ENCODE results near the gene LRRC63. TPM values are rescaled to one million over a fixed set of nuclear protein-coding genes. Genes with fewer than 3 reads are reported as not detected.
A peak's percentile ranks its signal among the peaks of the same experiment; 100 is the strongest.
"Not testable (repeated sequence)": the region's sequence is repeated elsewhere in the genome, so short reads cannot be mapped to it uniquely, and the experiment has no call there.

The LRRC63 gene
- total RNA-seq, 1 donor from 2014 or later: 0.13 TPM

- Mint-ChIP-seq H3K36me3 (ENCODE audit: low read depth) (no peaks in the 10 kb centered on the region), H3K9me3 (peaks cover 4% of the 10 kb centered on the region), H3K4me3 (peak overlapping the region; percentile 84), H3K27ac (peak overlapping the region; percentile 87), H3K4me1 (ENCODE audit: low read depth) (peaks cover 26% of the 10 kb centered on the region), H3K27me3 (ENCODE audit: insufficient read depth) (no peaks in the 10 kb centered on the region)
- peak; percentile 28 for DNase-seq (ENCODE audit: low spot score)
- intact Hi-C loops (cut with micrococcal nuclease): loop anchor here (1.0 to 10.0 kb wide), 5 partner anchors 8 to 159 kb away; partner anchors contain the start of gene ZC3H13
Observed at GRCh38 chr13:46211116-46211482, 629 bp upstream of the LRRC63 start.

DNA sequence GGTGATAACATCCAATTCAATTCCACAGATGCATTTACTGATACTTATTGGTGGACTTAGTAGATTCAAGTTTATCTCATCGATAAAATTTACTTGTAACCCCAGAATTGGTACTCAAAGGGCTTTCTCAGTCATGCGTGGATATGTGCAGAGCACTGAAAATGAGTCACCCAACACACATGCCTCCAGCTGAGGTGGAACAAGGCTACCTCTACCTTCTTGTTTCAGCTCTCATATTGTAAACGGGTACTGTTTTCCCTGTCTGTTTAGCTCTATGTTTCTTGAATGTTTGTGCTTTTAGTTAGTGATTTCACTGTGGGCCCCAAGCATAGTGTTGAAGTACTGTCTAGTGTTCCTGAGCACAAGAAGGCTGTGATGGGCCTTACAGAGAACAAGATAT is 1.5 kb downstream of the LRRC63 start:
- Mint-ChIP-seq H3K4me1 (ENCODE audit: low read depth) (peaks cover 26% of the 10 kb centered on the region), H3K9me3 (peaks cover 8% of the 10 kb centered on the region), H3K27ac (no peak overlapping the region), H3K4me3 (peak overlapping the region; percentile 23), H3K27me3 (ENCODE audit: insufficient read depth) (peaks cover 12% of the 10 kb centered on the region), H3K36me3 (ENCODE audit: low read depth) (peaks cover 2% of the 10 kb centered on the region)
- DNase-seq (ENCODE audit: low spot score): no peak
- intact Hi-C loops (cut with micrococcal nuclease): loop anchor here (2.0 to 10.0 kb wide), 2 partner anchors 48 to 108 kb away; no protein-coding TSS in a partner anchor

GRCh38 chr13:46214741-46215140 is 3.0 kb downstream of the LRRC63 start:
- peaks cover 26% of the 10 kb centered on the region for H3K4me1 Mint-ChIP-seq (ENCODE audit: low read depth)
- peaks cover 13% of the 10 kb centered on the region for H3K27me3 Mint-ChIP-seq (ENCODE audit: insufficient read depth)
- DNase-seq (ENCODE audit: low spot score); H3K9me3 Mint-ChIP-seq; H3K4me3 Mint-ChIP-seq; H3K36me3 Mint-ChIP-seq (ENCODE audit: low read depth); H3K27ac Mint-ChIP-seq: not testable (repeated sequence)
- intact Hi-C loops (cut with micrococcal nuclease): loop anchor here (10.0 kb wide), 1 partner anchor 50 kb away; no protein-coding TSS in a partner anchor

- H3K4me1 Mint-ChIP-seq (ENCODE audit: low read depth); DNase-seq (ENCODE audit: low spot score); intact Hi-C loops (cut with micrococcal nuclease); H3K36me3 Mint-ChIP-seq (ENCODE audit: low read depth); H3K27ac Mint-ChIP-seq; H3K4me3 Mint-ChIP-seq: not testable (repeated sequence)
- peaks cover 13% of the 10 kb centered on the region for H3K27me3 Mint-ChIP-seq (ENCODE audit: insufficient read depth)
- peaks cover 35% of the 10 kb centered on the region for H3K9me3 Mint-ChIP-seq
Observed at GRCh38 chr13:46220234-46220633, 8.5 kb downstream of the LRRC63 start.

GRCh38 chr13:46229251-46229650 is 17.5 kb downstream of the LRRC63 start:
- H3K4me1 Mint-ChIP-seq (ENCODE audit: low read depth): no peaks in the 10 kb centered on the region

GRCh38 chr13:46232281-46232680 is 20.6 kb downstream of the LRRC63 start:
- Mint-ChIP-seq H3K4me3 (no peak overlapping the region), H3K27ac (no peak overlapping the region), H3K27me3 (ENCODE audit: insufficient read depth) (peaks cover 10% of the 10 kb centered on the region), H3K36me3 (ENCODE audit: low read depth) (peaks cover 19% of the 10 kb centered on the region), H3K4me1 (ENCODE audit: low read depth) (no peaks in the 10 kb centered on the region), H3K9me3 (peaks cover 48% of the 10 kb centered on the region)
- intact Hi-C loops (cut with micrococcal nuclease): no loop called here
- DNase-seq (ENCODE audit: low spot score): no peak

More at GRCh38 chr13:46229251-46229650, 17.5 kb downstream of the LRRC63 start:
- peaks cover 39% of the 10 kb centered on the region for H3K9me3 Mint-ChIP-seq
- no peak for DNase-seq (ENCODE audit: low spot score)
- H3K27me3 Mint-ChIP-seq (ENCODE audit: insufficient read depth): peaks cover 7% of the 10 kb centered on the region
- intact Hi-C loops (cut with micrococcal nuclease): no loop called here
- no peak overlapping the region for H3K4me3 Mint-ChIP-seq
- no peak overlapping the region for H3K27ac Mint-ChIP-seq
- peaks cover 17% of the 10 kb centered on the region for H3K36me3 Mint-ChIP-seq (ENCODE audit: low read depth)

DNA sequence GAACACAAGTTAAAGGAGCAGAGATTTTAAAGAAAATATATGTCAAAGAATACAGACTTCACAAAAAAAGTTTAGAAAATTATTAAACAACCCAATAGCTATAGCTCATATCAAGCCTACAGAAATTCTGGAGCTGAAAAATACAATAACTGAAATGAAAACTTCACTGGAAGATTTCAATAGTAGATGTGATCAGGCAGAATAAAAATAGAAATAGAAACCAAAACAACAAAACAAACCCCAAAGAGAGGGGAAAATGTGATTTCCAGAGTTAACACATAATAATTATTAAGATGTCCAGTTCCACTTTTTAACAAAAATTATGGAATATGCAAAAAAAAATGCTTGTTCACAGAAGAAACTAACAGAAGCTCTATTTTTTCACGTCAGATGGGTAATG is 23.6 kb downstream of the LRRC63 start:
- no peak overlapping the region for H3K27ac Mint-ChIP-seq

DNA sequence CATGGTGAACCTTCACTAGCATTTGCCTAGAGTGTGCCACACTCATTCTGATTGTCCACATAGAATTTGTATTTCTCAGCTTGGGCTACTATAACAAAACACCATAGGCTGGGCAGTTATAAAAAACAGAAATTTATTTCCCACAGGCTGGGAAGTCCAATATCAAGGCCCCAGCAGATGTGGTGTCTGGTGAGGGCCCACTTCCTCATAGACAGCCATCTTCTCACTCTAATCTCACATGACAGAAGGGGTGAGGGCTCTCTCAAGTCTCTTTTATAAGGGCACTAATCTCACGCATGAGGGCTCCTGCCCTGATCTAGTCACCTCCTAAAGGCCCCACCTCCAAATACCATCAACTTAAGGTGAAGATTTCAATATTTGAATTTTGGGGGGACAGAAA is 53.6 kb downstream of the LRRC63 start:
- intact Hi-C loops (cut with micrococcal nuclease): no loop called here
- no peaks in the 10 kb centered on the region for H3K4me1 Mint-ChIP-seq (ENCODE audit: low read depth)
- no peaks in the 10 kb centered on the region for H3K36me3 Mint-ChIP-seq (ENCODE audit: low read depth)
- no peaks in the 10 kb centered on the region for H3K9me3 Mint-ChIP-seq
- peaks cover 10% of the 10 kb centered on the region for H3K27me3 Mint-ChIP-seq (ENCODE audit: insufficient read depth)
- no peak overlapping the region for H3K4me3 Mint-ChIP-seq
- no peak overlapping the region for H3K27ac Mint-ChIP-seq
- DNase-seq (ENCODE audit: low spot score): no peak

More for the DNA sequence above, 23.6 kb downstream of the LRRC63 start:
- intact Hi-C loops (cut with micrococcal nuclease): no loop called here
- no peak overlapping the region for H3K4me3 Mint-ChIP-seq
- no peak for DNase-seq (ENCODE audit: low spot score)
- H3K36me3 Mint-ChIP-seq (ENCODE audit: low read depth): peaks cover 14% of the 10 kb centered on the region
- peaks cover 10% of the 10 kb centered on the region for H3K27me3 Mint-ChIP-seq (ENCODE audit: insufficient read depth)
- H3K9me3 Mint-ChIP-seq: peaks cover 58% of the 10 kb centered on the region
- no peaks in the 10 kb centered on the region for H3K4me1 Mint-ChIP-seq (ENCODE audit: low read depth)

DNA sequence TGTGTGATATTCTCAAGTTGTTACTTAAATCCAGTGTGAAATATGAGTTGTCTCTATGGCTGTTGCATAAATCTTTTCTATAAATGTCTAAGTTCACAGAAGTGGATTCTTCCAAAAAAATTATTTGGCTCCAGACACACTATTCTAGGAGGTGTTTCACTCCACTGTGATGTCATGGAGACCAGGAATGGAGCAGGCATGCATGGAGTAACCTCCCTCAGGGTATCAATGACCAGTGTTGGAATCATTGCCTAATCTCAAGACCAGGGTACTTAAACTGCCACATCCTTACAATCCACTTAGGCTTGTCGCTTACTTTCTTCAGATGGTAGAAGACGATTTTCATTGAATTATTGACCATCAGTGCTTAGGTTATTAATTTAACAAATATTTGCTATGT is 55.4 kb downstream of the LRRC63 start:
- Mint-ChIP-seq H3K27ac (no peak overlapping the region), H3K4me1 (ENCODE audit: low read depth) (no peaks in the 10 kb centered on the region), H3K27me3 (ENCODE audit: insufficient read depth) (peaks cover 3% of the 10 kb centered on the region), H3K9me3 (no peaks in the 10 kb centered on the region), H3K36me3 (ENCODE audit: low read depth) (no peaks in the 10 kb centered on the region), H3K4me3 (no peak overlapping the region)
- DNase-seq (ENCODE audit: low spot score): no peak
- intact Hi-C loops (cut with micrococcal nuclease): no loop called here

DNA sequence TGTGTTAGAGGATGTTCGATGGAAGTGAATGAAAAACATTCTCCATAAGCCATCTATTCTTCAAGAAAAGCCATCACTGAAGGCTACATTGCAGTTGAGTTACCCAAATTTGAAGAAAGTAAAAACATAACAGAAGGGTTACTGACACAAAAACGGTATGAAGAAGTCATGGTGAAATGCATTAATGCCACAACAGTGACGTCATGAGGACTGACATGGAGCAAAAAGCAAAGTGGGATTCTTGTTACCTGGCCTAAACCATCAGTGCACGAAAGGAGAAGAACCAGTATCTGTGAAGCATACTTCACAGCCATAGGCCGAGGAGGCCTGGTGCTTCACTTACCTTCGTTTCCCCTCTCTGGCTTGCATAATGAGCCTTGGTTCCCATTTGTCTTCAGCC is 58.7 kb downstream of the LRRC63 start:
- intact Hi-C loops (cut with micrococcal nuclease): no loop called here

GRCh38 chr13:46274094-46274698 is 62.5 kb downstream of the LRRC63 start:
- H3K9me3 Mint-ChIP-seq: no peaks in the 10 kb centered on the region
- H3K36me3 Mint-ChIP-seq (ENCODE audit: low read depth): no peaks in the 10 kb centered on the region
- intact Hi-C loops (cut with micrococcal nuclease): no loop called here
- H3K4me3 Mint-ChIP-seq: no peak overlapping the region
- no peaks in the 10 kb centered on the region for H3K4me1 Mint-ChIP-seq (ENCODE audit: low read depth)
- peaks cover 5% of the 10 kb centered on the region for H3K27me3 Mint-ChIP-seq (ENCODE audit: insufficient read depth)
- no peak overlapping the region for H3K27ac Mint-ChIP-seq
- no peak for DNase-seq (ENCODE audit: low spot score)

More for the DNA sequence above, 58.7 kb downstream of the LRRC63 start:
- H3K27ac Mint-ChIP-seq: no peak overlapping the region
- H3K27me3 Mint-ChIP-seq (ENCODE audit: insufficient read depth): peaks cover 2% of the 10 kb centered on the region
- H3K4me3 Mint-ChIP-seq: no peak overlapping the region
- H3K4me1 Mint-ChIP-seq (ENCODE audit: low read depth): no peaks in the 10 kb centered on the region
- DNase-seq (ENCODE audit: low spot score): no peak
- no peaks in the 10 kb centered on the region for H3K9me3 Mint-ChIP-seq
- H3K36me3 Mint-ChIP-seq (ENCODE audit: low read depth): no peaks in the 10 kb centered on the region

GRCh38 chr13:46278474-46278873 is 66.7 kb downstream of the LRRC63 start:
- no peak for DNase-seq (ENCODE audit: low spot score)
- no peaks in the 10 kb centered on the region for H3K4me1 Mint-ChIP-seq (ENCODE audit: low read depth)
- no peaks in the 10 kb centered on the region for H3K9me3 Mint-ChIP-seq
- no peaks in the 10 kb centered on the region for H3K36me3 Mint-ChIP-seq (ENCODE audit: low read depth)
- H3K27ac Mint-ChIP-seq: no peak overlapping the region
- H3K4me3 Mint-ChIP-seq: no peak overlapping the region
- H3K27me3 Mint-ChIP-seq (ENCODE audit: insufficient read depth): peaks cover 17% of the 10 kb centered on the region
- intact Hi-C loops (cut with micrococcal nuclease): no loop called here

DNA sequence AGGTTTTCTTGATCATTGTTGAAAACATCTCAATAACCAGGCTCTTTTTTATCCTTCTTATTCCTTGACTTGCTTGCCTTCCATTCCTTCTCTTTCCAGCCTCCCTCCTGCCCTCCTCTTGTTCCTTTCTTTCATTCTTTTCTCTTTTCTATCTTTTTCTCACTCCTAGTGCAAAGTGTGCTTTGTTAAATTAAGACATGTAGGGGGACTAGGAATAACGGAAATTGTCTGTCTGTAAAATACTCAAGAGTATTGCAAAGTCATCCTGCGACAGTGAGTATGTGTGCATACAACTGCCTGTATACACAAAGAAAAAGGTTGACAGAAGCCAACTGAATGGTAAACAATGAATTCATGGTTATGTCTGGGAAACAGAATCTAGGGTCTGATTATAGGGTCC is 70.1 kb downstream of the LRRC63 start:
- Mint-ChIP-seq H3K36me3 (ENCODE audit: low read depth) (no peaks in the 10 kb centered on the region), H3K9me3 (no peaks in the 10 kb centered on the region), H3K27me3 (ENCODE audit: insufficient read depth) (peaks cover 15% of the 10 kb centered on the region), H3K4me1 (ENCODE audit: low read depth) (no peaks in the 10 kb centered on the region), H3K4me3 (no peak overlapping the region), H3K27ac (no peak overlapping the region)
- intact Hi-C loops (cut with micrococcal nuclease): no loop called here
- DNase-seq (ENCODE audit: low spot score): no peak

All from activated T-helper 1 cell treated with anti-CD3 and anti-CD28 coated beads, Interleukin-12 subunit alpha, Interleukin-12 subunit beta, Interleukin-2, Interleukin-4 antibody, amounts not matched to agents 30 ng/mL and 10 ng/mL and 1 ng/mL, durations not matched to agents 14 hours and 24 hours and 36 hours (primary cell).